Transverse colon (tissue), 4 donors: ENCODE measurements around the gene WWOX.

ENCODE experiments used
- POLR2AphosphoS5 ChIP-seq, 3 donors: sonication (generic); formaldehyde crosslinking; IDR thresholded peaks; one replicate each; pipeline ENCODE4 v1.6.1; 2016; ENCODE audit warnings: antibody characterized with exemption in 3 of 3
- TF ChIP-seq, protein P1 (sequence below), 5 experiments: fragments of 200-600 bp in 3 of 5; fragments of 450-650 bp in 2 of 5; sonication (generic) in 3 of 5; IDR thresholded peaks; 1 replicate in 2 of 5; 2 replicates in 3 of 5; pipeline ENCODE4 v1.5.1; 2016 to 2017; ENCODE audit warnings: antibody characterized with exemption in 5 of 5, inconsistent platforms in 3 of 5, mild to moderate bottlenecking in 2 of 5, moderate library complexity in 1 of 5

DNA sequence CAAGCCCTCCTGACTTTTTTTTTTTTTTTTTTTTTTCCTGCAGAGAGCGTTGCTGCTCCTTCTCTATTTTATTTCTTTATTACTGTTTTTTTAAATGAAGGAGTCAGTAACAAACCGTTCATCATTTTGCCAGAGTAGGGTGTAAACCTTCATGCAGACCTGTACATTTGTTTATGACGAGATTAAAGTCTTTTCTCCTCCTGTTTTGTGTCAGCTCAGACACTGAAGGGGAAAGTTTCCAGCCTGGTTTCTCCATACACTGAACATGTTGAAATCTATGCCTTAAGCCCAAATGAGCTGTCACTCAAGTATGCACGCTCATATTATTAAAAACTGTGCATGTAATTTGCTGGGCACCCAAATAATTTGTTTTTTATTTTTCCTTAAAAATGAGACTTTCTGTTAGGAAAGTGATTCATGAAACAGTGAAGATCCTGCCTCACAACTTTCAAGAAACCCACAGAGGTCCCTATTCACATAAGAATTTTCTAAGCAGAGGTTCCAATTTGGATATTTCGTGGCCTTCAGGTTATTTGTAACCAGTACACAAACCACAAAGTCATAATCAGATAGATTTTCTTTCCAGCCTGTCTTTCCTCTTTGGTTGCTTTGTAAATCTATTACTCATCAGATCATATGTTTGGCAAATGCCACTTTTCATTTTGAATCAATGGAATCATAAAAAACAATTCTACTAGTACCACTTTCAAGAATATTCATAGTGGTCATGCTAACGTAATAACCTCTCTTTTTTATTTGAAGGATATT is 800.8 kb downstream of the WWOX start:
- TF ChIP-seq, protein P1, sequence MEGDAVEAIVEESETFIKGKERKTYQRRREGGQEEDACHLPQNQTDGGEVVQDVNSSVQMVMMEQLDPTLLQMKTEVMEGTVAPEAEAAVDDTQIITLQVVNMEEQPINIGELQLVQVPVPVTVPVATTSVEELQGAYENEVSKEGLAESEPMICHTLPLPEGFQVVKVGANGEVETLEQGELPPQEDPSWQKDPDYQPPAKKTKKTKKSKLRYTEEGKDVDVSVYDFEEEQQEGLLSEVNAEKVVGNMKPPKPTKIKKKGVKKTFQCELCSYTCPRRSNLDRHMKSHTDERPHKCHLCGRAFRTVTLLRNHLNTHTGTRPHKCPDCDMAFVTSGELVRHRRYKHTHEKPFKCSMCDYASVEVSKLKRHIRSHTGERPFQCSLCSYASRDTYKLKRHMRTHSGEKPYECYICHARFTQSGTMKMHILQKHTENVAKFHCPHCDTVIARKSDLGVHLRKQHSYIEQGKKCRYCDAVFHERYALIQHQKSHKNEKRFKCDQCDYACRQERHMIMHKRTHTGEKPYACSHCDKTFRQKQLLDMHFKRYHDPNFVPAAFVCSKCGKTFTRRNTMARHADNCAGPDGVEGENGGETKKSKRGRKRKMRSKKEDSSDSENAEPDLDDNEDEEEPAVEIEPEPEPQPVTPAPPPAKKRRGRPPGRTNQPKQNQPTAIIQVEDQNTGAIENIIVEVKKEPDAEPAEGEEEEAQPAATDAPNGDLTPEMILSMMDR (IDR thresholded peaks at IDR 0.05): no peak
- peak in 2 of 3 donors; percentile 29 to 62 for TF ChIP-seq POLR2AphosphoS5 (IDR thresholded peaks at IDR 0.05)
